Measurements from ENCODE around the gene HDGFL2.

HDGFL2 gene

GRCh38 chr19:4473763-4474513 lies 1.8 kb downstream of the HDGFL2 start:
- H2AFZ ChIP-seq (ENCODE audit: low read depth): no peak overlapping the region
- no peaks in the 10 kb centered on the region for H3K27me3 ChIP-seq (ENCODE audit: insufficient read depth, low read depth)
- no peak overlapping the region for H3K4me3 ChIP-seq (IDR thresholded peaks at IDR 0.05; ENCODE audit: insufficient read depth, low read depth, low read length)
- TF ChIP-seq CTCF (conservative IDR thresholded peaks at IDR 0.05; ENCODE audit: low read depth, low read length): no peak
- no peak overlapping the region for H3K4me2 ChIP-seq
- H3K4me1 ChIP-seq (ENCODE audit: low read depth, poor library complexity, severe bottlenecking): peaks cover 4% of the 10 kb centered on the region
- H3K36me3 ChIP-seq (ENCODE audit: insufficient read depth): no peaks in the 10 kb centered on the region
- H3K9ac ChIP-seq: no peak overlapping the region
- H3K79me2 ChIP-seq (ENCODE audit: insufficient read depth, low read depth): peaks cover 10% of the 10 kb centered on the region
- no peak overlapping the region for H3K27ac ChIP-seq
- no peaks in the 10 kb centered on the region for H4K20me1 ChIP-seq (ENCODE audit: insufficient read depth)

- Histone ChIP-seq H3K79me2 (ENCODE audit: insufficient read depth, low read depth) (peaks cover 10% of the 10 kb centered on the region), H3K4me1 (ENCODE audit: low read depth, poor library complexity, severe bottlenecking) (peaks cover 4% of the 10 kb centered on the region), H4K20me1 (ENCODE audit: insufficient read depth) (no peaks in the 10 kb centered on the region), H3K4me3 (IDR thresholded peaks at IDR 0.05; ENCODE audit: insufficient read depth, low read depth, low read length) (no peak overlapping the region), H3K36me3 (ENCODE audit: insufficient read depth) (no peaks in the 10 kb centered on the region), H3K9ac (no peak overlapping the region), H3K4me2 (no peak overlapping the region), H3K27me3 (ENCODE audit: insufficient read depth, low read depth) (no peaks in the 10 kb centered on the region), H2AFZ (ENCODE audit: low read depth) (no peak overlapping the region), H3K27ac (no peak overlapping the region)
- no peak for TF ChIP-seq CTCF (conservative IDR thresholded peaks at IDR 0.05; ENCODE audit: low read depth, low read length)
Observed at GRCh38 chr19:4474514-4475022, 2.5 kb downstream of the HDGFL2 start.

- Histone ChIP-seq H3K4me2 (no peak overlapping the region), H4K20me1 (ENCODE audit: insufficient read depth) (no peaks in the 10 kb centered on the region), H3K4me1 (ENCODE audit: low read depth, poor library complexity, severe bottlenecking) (peaks cover 4% of the 10 kb centered on the region), H3K4me3 (IDR thresholded peaks at IDR 0.05; ENCODE audit: insufficient read depth, low read depth, low read length) (no peak overlapping the region), H3K79me2 (ENCODE audit: insufficient read depth, low read depth) (peaks cover 10% of the 10 kb centered on the region), H3K27me3 (ENCODE audit: insufficient read depth, low read depth) (no peaks in the 10 kb centered on the region), H2AFZ (ENCODE audit: low read depth) (no peak overlapping the region), H3K36me3 (ENCODE audit: insufficient read depth) (no peaks in the 10 kb centered on the region), H3K27ac (no peak overlapping the region), H3K9ac (no peak overlapping the region)
- TF ChIP-seq CTCF (conservative IDR thresholded peaks at IDR 0.05; ENCODE audit: low read depth, low read length): no peak
Observed at GRCh38 chr19:4477034-4477801, 5.1 kb downstream of the HDGFL2 start.

GRCh38 chr19:4482721-4483364 lies 10.7 kb downstream of the HDGFL2 start:
- Histone ChIP-seq H4K20me1 (ENCODE audit: insufficient read depth) (no peaks in the 10 kb centered on the region), H3K9ac (no peak overlapping the region), H3K27me3 (ENCODE audit: insufficient read depth, low read depth) (no peaks in the 10 kb centered on the region), H3K36me3 (ENCODE audit: insufficient read depth) (no peaks in the 10 kb centered on the region), H3K27ac (no peak overlapping the region), H3K4me2 (no peak overlapping the region), H2AFZ (ENCODE audit: low read depth) (no peak overlapping the region), H3K4me1 (ENCODE audit: low read depth, poor library complexity, severe bottlenecking) (no peaks in the 10 kb centered on the region), H3K4me3 (IDR thresholded peaks at IDR 0.05; ENCODE audit: insufficient read depth, low read depth, low read length) (no peak overlapping the region), H3K79me2 (ENCODE audit: insufficient read depth, low read depth) (no peaks in the 10 kb centered on the region)
- TF ChIP-seq CTCF (conservative IDR thresholded peaks at IDR 0.05; ENCODE audit: low read depth, low read length): no peak
